Measurements from ENCODE around the gene SYT1. TPM values are rescaled to one million over a fixed set of nuclear protein-coding genes. Genes with fewer than 3 reads are reported as not detected.

SYT1 gene
- total RNA-seq, 6 donors from 2014 or later = 0.52 to 0.67 (median 0.59) TPM; not detected in 3

- H3K27me3 ChIP-seq = no peaks in the 10 kb centered on the region
- ATAC-seq (ENCODE audit: low FRiP score in 2 of 2) (no peak), DNase-seq (peak in 1 of 2 donors; percentile 32)
- no peaks in the 10 kb centered on the region for H3K36me3 ChIP-seq
- WGBS, 2 donors = 60 to 81% methylated on average over 3 of the region's 3 CpGs
- H3K9me3 ChIP-seq = no peaks in the 10 kb centered on the region
- no peaks in the 10 kb centered on the region for H3K4me1 ChIP-seq
- no peak for TF ChIP-seq CTCF (IDR thresholded peaks at IDR 0.05)
- TF ChIP-seq POLR2AphosphoS5 (IDR thresholded peaks at IDR 0.05) = no peak
- H3K27ac ChIP-seq = no peak overlapping the region
- no peak overlapping the region for H3K4me3 ChIP-seq
Observed at GRCh38 chr12:78916845-78917480, 52.4 kb downstream of the SYT1 start.

- 74 to 87% methylated on average over 5 of the region's 5 CpGs for WGBS, 2 donors
- no peaks in the 10 kb centered on the region for H3K9me3 ChIP-seq
- ATAC-seq (ENCODE audit: low FRiP score in 2 of 2) = no peak
- H3K27me3 ChIP-seq = no peaks in the 10 kb centered on the region
- no peak for TF ChIP-seq POLR2AphosphoS5 (IDR thresholded peaks at IDR 0.05)
- no peak for TF ChIP-seq EP300 (IDR thresholded peaks at IDR 0.05)
- no peak for TF ChIP-seq CTCF (IDR thresholded peaks at IDR 0.05)
- TF ChIP-seq POLR2A (IDR thresholded peaks at IDR 0.05) = no peak
- H3K27ac ChIP-seq = no peak overlapping the region
- H3K4me1 ChIP-seq = no peaks in the 10 kb centered on the region
- H3K36me3 ChIP-seq = no peaks in the 10 kb centered on the region
- H3K4me3 ChIP-seq = no peak overlapping the region
- DNase-seq = no peak
Observed at GRCh38 chr12:78917513-78917912, 52.9 kb downstream of the SYT1 start.

DNA sequence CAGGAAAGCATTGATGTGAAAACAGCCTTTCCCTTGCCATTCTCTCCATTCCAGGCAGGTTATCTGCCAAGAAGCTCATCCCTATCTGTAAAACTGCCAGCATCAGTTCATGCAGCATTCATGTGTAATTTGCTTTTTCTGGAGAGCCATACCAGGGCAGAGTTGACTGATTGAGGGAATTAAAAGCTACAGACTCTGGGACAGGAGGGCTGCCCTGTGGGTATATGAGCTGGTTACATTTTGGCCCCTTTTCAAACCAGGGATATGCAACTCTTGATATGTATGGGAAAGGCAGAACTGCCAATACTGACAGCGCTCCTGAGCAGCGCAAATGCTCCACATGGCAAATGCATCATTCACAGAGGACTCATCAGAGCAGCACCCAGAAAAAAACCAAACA is 53.7 kb downstream of the SYT1 start:
- no peak for ATAC-seq (ENCODE audit: low FRiP score in 2 of 2)
- H3K36me3 ChIP-seq = no peaks in the 10 kb centered on the region
- H3K9me3 ChIP-seq = no peaks in the 10 kb centered on the region
- DNase-seq = no peak
- no peaks in the 10 kb centered on the region for H3K4me1 ChIP-seq
- no peak overlapping the region for H3K27ac ChIP-seq
- no peak overlapping the region for H3K4me3 ChIP-seq
- 98 to 100% methylated on average over 2 of the region's 2 CpGs for WGBS, 2 donors
- H3K27me3 ChIP-seq = no peaks in the 10 kb centered on the region
- TF ChIP-seq POLR2AphosphoS5 (IDR thresholded peaks at IDR 0.05) (no peak), CTCF (IDR thresholded peaks at IDR 0.05) (no peak), POLR2A (IDR thresholded peaks at IDR 0.05) (no peak), EP300 (IDR thresholded peaks at IDR 0.05) (no peak)

- DNase-seq = no peak
- Histone ChIP-seq H3K36me3 (no peaks in the 10 kb centered on the region), H3K9me3 (no peaks in the 10 kb centered on the region), H3K4me3 (no peak overlapping the region), H3K4me1 (no peaks in the 10 kb centered on the region), H3K27ac (no peak overlapping the region), H3K27me3 (no peaks in the 10 kb centered on the region)
- 65 to 76% methylated on average over 5 of the region's 5 CpGs for WGBS, 2 donors
- ATAC-seq (ENCODE audit: low FRiP score in 2 of 2) = no peak
- TF ChIP-seq CTCF (IDR thresholded peaks at IDR 0.05) = no peak
- TF ChIP-seq EP300 (IDR thresholded peaks at IDR 0.05) = no peak
Observed at GRCh38 chr12:78928200-78929074, 63.9 kb downstream of the SYT1 start.

- 86 to 90% methylated on average over 7 of the region's 7 CpGs for WGBS, 2 donors
- H3K36me3 ChIP-seq = no peaks in the 10 kb centered on the region
- DNase-seq = no peak
Observed at GRCh38 chr12:78929075-78929418, 64.5 kb downstream of the SYT1 start.

More at GRCh38 chr12:78929075-78929418, 64.5 kb downstream of the SYT1 start:
- H3K27me3 ChIP-seq = no peaks in the 10 kb centered on the region
- no peak overlapping the region for H3K4me3 ChIP-seq
- H3K9me3 ChIP-seq = no peaks in the 10 kb centered on the region
- no peak for TF ChIP-seq POLR2A (IDR thresholded peaks at IDR 0.05)
- H3K4me1 ChIP-seq = no peaks in the 10 kb centered on the region
- no peak for ATAC-seq (ENCODE audit: low FRiP score in 2 of 2)
- no peak overlapping the region for H3K27ac ChIP-seq

Measured in upper lobe of left lung (tissue), 6 donors.